ENCODE measurements around the gene RAD50.

- TF ChIP-seq CTCF (IDR thresholded peaks at IDR 0.05): no peak
- no peak for TF ChIP-seq POLR2A (IDR thresholded peaks at IDR 0.05)
These were observed 56.1 kb downstream of the RAD50 start for GRCh38 chr5:132612846-132613245.

Data from adrenal gland (tissue), 5 donors.